Gastroesophageal sphincter (tissue), 3 donors: Measurements from ENCODE around the gene NFYC.

ENCODE experiments used
- CTCF ChIP-seq, 4 experiments: fragments of 200-600 bp in 2 of 4; fragments of 450-650 bp in 2 of 4; sonication (generic) in 1 of 4; IDR thresholded peaks; one replicate each; pipeline ENCODE4 v1.5.1; 2017 to 2019; ENCODE audit warnings: antibody characterized with exemption in 4 of 4, mild to moderate bottlenecking in 2 of 4, moderate library complexity in 2 of 4
- EP300 ChIP-seq: sonication (generic); formaldehyde crosslinking; IDR thresholded peaks from one replicate; pipeline ENCODE4 v1.6.1; 2017; ENCODE audit warnings: antibody characterized with exemption, mild to moderate bottlenecking
- POLR2A ChIP-seq, 2 donors: fragments of 450-650 bp; IDR thresholded peaks; one replicate each; pipeline ENCODE4 v1.6.1; 2017; ENCODE audit warnings: antibody characterized with exemption in 2 of 2, mild to moderate bottlenecking in 2 of 2, moderate library complexity in 1 of 2
- POLR2AphosphoS5 ChIP-seq: sonication (generic); formaldehyde crosslinking; IDR thresholded peaks from one replicate; pipeline ENCODE4 v1.6.1; 2017; ENCODE audit warnings: antibody characterized with exemption

- TF ChIP-seq POLR2AphosphoS5 = no peak
- TF ChIP-seq CTCF (IDR thresholded peaks at IDR 0.05) = no peak
- TF ChIP-seq EP300 = no peak
- no peak for TF ChIP-seq POLR2A (IDR thresholded peaks at IDR 0.05)
These were observed 15.0 kb upstream of the NFYC start for GRCh38 chr1:40676501-40676900.
